GM18870 (cell line): ENCODE results near the gene PRXL2A.

Experiments used
- ATAC-seq: cut with Tn5 transposase; IDR thresholded peaks from one replicate; pipeline ENCODE4 v1.9.1; 2021; ENCODE audit warnings: moderate library complexity; ENCODE audit not compliant: unreplicated experiment

PRXL2A gene

GRCh38 chr10:80460399-80461207 is 52.3 kb downstream of the PRXL2A start:
- no peak for ATAC-seq

DNA sequence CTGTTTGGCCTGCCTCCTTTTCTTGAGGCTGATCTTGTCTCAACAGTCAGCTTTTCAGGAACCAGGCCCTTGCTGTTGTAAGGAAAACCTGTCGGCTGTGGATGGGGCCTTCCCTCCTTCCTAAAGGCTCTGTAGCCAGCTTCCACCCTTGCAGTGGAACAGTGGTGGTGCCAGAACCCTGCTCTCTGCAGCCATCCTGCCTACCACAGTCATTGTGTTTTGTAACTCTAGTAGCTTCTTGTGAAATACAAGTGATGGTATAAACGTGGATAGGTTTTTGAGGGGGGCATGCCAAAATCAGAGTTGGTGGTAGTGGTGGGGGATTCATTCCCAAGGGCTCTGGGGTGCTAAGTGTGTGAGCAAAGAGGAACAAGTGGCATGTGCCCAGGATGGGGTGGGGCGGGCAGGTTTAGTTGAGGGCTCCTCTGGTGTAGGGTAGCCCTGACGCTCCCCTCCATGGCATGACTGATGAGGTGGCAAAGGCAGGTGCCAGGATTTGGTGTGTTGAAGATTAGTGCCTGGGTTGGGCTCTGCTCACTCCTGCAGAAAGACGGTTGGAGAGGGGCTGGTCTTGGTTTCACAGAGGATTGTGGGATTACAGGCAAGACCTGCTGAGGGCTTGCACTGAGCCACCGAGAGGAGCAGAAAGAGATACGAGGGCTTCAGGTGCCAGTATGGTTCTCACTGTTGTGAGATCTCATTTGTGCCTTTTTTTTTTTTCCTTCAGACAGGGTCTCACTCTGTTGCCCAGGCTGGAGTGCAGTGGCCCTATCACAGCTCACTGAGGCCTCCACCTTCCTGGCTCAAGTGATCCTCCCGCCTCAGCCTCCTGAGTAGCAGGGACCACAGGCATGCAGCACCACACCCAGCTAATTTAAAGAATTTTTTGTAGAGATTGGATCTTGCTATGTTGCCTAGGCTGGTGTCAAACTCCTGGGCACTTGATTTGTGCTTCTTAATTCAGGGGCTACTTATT is 53.1 kb downstream of the PRXL2A start:
- ATAC-seq: no peak

GRCh38 chr10:80462299-80462980 is 54.1 kb downstream of the PRXL2A start:
- ATAC-seq: no peak

DNA sequence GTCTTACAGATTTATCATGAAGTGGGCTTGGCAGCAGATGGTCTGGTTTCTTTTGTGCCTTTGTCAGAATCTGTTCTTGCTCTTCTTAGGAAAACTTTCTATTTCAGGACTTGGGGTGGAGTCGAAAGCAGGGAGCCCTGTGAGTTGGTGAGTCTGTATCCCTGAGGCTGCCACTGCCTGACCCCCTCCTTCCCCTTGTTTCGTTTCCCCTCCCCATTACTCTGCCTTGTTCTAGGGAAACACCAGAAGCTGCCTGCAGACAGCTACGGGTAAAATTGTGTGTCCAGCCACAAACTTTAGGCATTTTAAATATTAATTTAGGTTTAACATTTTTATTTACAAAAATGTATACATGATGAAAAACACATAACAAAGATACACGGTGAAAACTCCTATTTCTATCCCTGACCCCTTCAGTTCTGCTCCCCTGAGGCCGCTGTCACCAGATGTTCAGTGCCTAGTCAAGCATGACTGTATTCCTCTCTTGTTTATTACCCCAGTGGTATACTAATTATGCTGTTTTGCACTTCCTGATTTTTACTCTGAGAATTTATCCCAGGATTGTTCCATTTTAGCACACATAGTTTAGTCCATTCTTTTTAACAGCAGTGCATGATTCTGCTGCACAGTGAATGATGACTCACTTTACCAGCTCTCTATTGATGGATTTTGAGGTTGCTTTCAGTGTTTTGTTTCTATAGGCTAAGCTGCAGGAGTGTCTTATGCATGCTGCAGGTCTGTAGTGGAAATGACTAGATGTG is 54.8 kb downstream of the PRXL2A start:
- peak; percentile 34 for ATAC-seq

DNA sequence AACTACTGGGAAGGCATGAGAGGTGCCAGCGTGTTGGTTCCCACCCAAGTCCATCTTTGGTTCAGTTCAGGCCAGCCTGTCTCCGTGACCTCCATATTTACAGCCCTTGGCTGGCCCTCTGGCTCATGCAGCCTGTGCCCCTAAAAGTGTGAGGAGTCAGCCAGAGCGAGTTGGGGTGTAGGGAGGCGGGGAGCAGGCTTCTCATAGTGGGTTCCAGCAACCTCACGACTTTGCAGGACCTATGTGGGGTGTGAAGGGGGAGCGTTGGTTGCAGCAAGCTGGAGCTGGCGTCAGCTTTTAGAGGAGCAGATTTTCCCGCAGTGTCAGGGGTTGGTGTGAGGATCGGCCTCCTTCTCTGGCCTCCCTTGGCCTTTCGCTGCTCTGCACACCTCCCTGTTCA is 55.5 kb downstream of the PRXL2A start:
- ATAC-seq: no peak

GRCh38 chr10:80464557-80465450 is 56.5 kb downstream of the PRXL2A start:
- no peak for ATAC-seq

DNA sequence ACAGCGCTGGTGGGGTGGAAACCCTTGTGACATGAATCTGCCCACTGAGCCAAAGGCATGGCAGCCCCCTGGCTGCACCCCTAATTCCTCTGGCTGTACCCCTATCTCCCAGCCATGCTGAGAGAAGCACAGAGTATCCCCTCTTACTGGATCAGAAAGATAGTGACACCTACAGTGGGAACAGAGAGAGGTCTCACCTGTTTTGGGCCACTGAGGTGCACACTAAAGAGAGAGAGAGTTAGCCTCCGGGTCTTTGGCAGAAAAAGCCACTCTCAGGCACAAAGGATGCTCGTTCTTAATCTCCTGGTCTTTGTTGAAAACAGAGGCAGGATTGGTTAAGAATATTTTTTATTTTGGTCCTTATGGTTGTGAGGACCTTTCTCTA is 57.1 kb downstream of the PRXL2A start:
- ATAC-seq: no peak

GRCh38 chr10:80465839-80466590 is 57.7 kb downstream of the PRXL2A start:
- no peak for ATAC-seq

GRCh38 chr10:80466724-80467326 is 58.5 kb downstream of the PRXL2A start:
- ATAC-seq: no peak

GRCh38 chr10:80468002-80468401 is 59.7 kb downstream of the PRXL2A start:
- ATAC-seq: no peak

GRCh38 chr10:80468806-80469421 is 60.6 kb downstream of the PRXL2A start:
- ATAC-seq: no peak

DNA sequence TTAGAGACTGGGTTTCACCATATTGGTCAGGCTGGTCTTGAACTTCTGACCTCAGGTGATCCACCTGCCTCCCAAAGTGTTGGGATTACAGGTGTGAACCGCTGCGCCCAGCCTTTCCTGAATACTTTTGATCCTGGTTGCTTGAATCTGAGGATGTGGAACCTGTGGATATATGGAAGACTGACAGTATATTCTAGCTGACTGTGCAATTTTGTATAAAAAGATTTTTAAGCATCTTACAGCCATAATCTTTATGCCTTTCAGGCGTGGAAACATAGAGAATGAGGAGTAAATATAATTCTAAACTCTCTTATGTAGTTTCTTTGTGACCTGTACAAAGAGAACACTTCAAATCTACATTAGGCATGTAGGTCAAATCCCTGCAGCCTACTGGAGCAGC is 61.9 kb downstream of the PRXL2A start:
- ATAC-seq: no peak

DNA sequence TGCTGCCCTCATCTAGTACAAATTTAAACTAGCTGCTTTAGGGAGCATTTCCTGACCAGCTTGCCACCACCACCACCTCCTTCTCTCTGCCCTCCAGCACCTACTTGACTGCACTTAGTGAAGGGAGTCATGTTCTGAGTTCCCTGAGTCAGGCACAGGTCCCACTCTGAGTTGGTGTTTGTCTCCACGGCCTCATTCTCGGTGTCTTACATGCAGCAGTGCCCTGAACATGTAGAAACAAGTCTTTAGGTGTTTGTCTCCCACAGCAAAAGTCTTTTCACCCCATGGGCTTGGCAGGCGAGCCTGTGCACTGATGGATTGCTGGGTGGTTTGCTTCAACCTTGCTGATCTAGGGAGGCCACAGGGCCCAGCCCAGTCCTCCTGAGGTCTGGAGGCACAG is 62.6 kb downstream of the PRXL2A start:
- no peak for ATAC-seq

GRCh38 chr10:80471715-80472233 is 63.4 kb downstream of the PRXL2A start:
- peak; percentile 65 for ATAC-seq

- ATAC-seq: peak; percentile 98
Observed at GRCh38 chr10:80472234-80473095, 64.1 kb downstream of the PRXL2A start.

- ATAC-seq: no peak
Observed at GRCh38 chr10:80473096-80473657, 64.8 kb downstream of the PRXL2A start.
